ENCODE measurements around the gene VEPH1.

DNA sequence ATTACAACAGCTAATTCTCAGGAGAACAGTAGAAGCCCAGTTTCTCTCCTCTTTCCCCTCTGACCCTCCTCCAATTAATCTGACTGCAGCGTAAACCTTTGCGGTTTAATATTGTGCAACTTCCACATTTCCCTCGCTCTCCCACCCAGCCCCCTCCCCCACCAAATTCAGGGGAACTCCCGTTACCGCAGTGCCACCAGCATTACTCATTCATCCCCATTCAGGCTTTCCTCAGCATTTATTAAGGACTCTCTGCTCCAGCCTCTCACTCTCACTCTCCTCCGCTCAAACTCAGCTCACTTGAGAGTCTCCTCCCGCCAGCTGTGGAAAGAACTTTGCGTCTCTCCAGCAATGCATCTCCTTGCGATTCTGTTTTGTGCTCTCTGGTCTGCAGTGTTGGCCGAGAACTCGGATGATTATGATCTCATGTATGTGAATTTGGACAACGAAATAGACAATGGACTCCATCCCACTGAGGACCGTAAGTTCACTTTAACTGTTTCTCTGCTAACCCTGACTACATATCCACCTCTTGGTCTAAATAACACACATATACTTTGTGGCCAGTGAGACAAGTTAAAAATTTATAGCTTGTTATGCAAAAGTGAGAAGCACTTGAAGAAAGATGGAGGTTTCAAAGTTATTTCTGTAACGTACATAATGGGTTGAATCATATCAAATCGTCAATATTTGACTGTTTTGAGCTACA is 66.5 kb downstream of the VEPH1 start, which contains the start of gene PTX3:
- TF ChIP-seq, protein P1, sequence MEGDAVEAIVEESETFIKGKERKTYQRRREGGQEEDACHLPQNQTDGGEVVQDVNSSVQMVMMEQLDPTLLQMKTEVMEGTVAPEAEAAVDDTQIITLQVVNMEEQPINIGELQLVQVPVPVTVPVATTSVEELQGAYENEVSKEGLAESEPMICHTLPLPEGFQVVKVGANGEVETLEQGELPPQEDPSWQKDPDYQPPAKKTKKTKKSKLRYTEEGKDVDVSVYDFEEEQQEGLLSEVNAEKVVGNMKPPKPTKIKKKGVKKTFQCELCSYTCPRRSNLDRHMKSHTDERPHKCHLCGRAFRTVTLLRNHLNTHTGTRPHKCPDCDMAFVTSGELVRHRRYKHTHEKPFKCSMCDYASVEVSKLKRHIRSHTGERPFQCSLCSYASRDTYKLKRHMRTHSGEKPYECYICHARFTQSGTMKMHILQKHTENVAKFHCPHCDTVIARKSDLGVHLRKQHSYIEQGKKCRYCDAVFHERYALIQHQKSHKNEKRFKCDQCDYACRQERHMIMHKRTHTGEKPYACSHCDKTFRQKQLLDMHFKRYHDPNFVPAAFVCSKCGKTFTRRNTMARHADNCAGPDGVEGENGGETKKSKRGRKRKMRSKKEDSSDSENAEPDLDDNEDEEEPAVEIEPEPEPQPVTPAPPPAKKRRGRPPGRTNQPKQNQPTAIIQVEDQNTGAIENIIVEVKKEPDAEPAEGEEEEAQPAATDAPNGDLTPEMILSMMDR (conservative IDR thresholded peaks at IDR 0.05; ENCODE audit: low read depth, low read length) = no peak
- TF ChIP-seq EZH2 (IDR thresholded peaks at IDR 0.05; ENCODE audit: low read length, unreplicated experiment) (no peak), EZH2phosphoT487 (IDR thresholded peaks at IDR 0.05; ENCODE audit: borderline replicate concordance, low read length) (no peak)

Data from PC-3 (cell line).